B cell (primary cell): Measurements from ENCODE around the gene TOX2. TPM values are rescaled to one million over a fixed set of nuclear protein-coding genes. Genes with fewer than 3 reads are reported as not detected.

Experiments used
- ATAC-seq: fragments of 200-7000 bp; cut with Tn5 transposase; one replicate; pipeline ENCODE4 v1.10.0; 2021; ENCODE audit warnings: low read depth, mild to moderate bottlenecking, moderate number of reproducible peaks, moderate library complexity
- CTCF ChIA-PET: fragments of 350-600 bp; sonication (Branson Sonifier 250); formaldehyde crosslinking; loops from one replicate; lab custom pipeline; 2021; ENCODE audit warnings: antibody characterized with exemption, inconsistent platforms; lab: Charles Lee
- POLR2A ChIA-PET: fragments of 350-600 bp; sonication (Branson Sonifier 250); formaldehyde crosslinking; loops from one replicate; lab custom pipeline; 2021; ENCODE audit warnings: antibody characterized with exemption; lab: Charles Lee
- DNase-seq: peaks from one replicate; pipeline ENCODE4 v3.0.0; 2013
- H2AFZ ChIP-seq: 2 replicates; pipeline ENCODE4 v1.6.1; 2012; ENCODE audit warnings: mild to moderate bottlenecking, low read depth, low read length; ENCODE audit not compliant: insufficient read depth, poor library complexity, severe bottlenecking
- H3K27ac ChIP-seq, 2 donors: 1 replicate in 1 of 2; 2 replicates in 1 of 2; pipeline ENCODE4 v1.5.1; 2012 to 2013; ENCODE audit warnings: low read length in 2 of 2, mild to moderate bottlenecking in 2 of 2, moderate library complexity in 1 of 2
- H3K27me3 ChIP-seq, 4 experiments: fragments of 200-600 bp in 1 of 4; sonication (generic) in 1 of 4; replicated peaks in 1 of 4; 1 replicate in 2 of 4; 2 replicates in 2 of 4; pipeline versions ENCODE4 v1.6.1 to v1.7.0; 2013 to 2016; ENCODE audit warnings: low read length in 3 of 4, mild to moderate bottlenecking in 2 of 4, mixed read lengths in 1 of 4, moderate library complexity in 1 of 4; ENCODE audit not compliant: insufficient read depth in 4 of 4, control insufficient read depth in 3 of 4; ENCODE audit errors: control extremely low read depth in 1 of 4
- H3K36me3 ChIP-seq, 2 experiments: replicated peaks in 1 of 2; 1 replicate in 1 of 2; 2 replicates in 1 of 2; pipeline versions ENCODE4 v1.6.1 to v1.7.1; 2013; ENCODE audit warnings: low read length in 1 of 2; ENCODE audit not compliant: insufficient read depth in 2 of 2, control insufficient read depth in 1 of 2; ENCODE audit errors: control extremely low read depth in 1 of 2, extremely low read depth in 1 of 2
- H3K4me1 ChIP-seq, 2 donors: fragments of 200-600 bp in 1 of 2; sonication (generic) in 1 of 2; 1 replicate in 1 of 2; 2 replicates in 1 of 2; pipeline versions ENCODE4 v1.5.1 to v1.6.1; 2013 to 2017; ENCODE audit warnings: low read length in 2 of 2; ENCODE audit not compliant: control insufficient read depth in 2 of 2, insufficient read depth in 2 of 2
- H3K4me2 ChIP-seq: replicated peaks from 2 replicates; pipeline ENCODE3; 2012; ENCODE audit warnings: mild to moderate bottlenecking, low read depth, low read length; ENCODE audit not compliant: poor library complexity, severe bottlenecking
- H3K4me3 ChIP-seq, 5 experiments: fragments of 200-600 bp in 1 of 5; sonication (generic) in 1 of 5; 1 replicate in 3 of 5; 2 replicates in 2 of 5; pipeline versions ENCODE4 v1.5.1 to v1.7.0; 2011 to 2016; ENCODE audit warnings: low read length in 4 of 5, mild to moderate bottlenecking in 4 of 5, low read depth in 2 of 5, control low read depth in 1 of 5, moderate library complexity in 1 of 5; ENCODE audit not compliant: insufficient read depth in 1 of 5; ENCODE audit errors: control extremely low read depth in 1 of 5, extremely low read depth in 1 of 5
- H3K79me2 ChIP-seq: fragments of 200-600 bp; sonication (generic); one replicate; pipeline ENCODE4 v1.6.0; 2016; ENCODE audit warnings: low read length; ENCODE audit not compliant: control insufficient read depth, insufficient read depth
- H3K9ac ChIP-seq: fragments of 200-600 bp; sonication (generic); 2 replicates; pipeline ENCODE4 v1.6.1; 2017; ENCODE audit warnings: mild to moderate bottlenecking, low read length, moderate library complexity
- H3K9me3 ChIP-seq, 3 donors: one replicate each; pipeline versions ENCODE4 v1.6.1 to v1.7.1; 2013; ENCODE audit warnings: low read length in 2 of 3; ENCODE audit not compliant: control insufficient read depth in 2 of 3, insufficient read depth in 1 of 3; ENCODE audit errors: control extremely low read depth in 1 of 3
- H4K20me1 ChIP-seq: 2 replicates; pipeline ENCODE4 v1.6.0; 2012; ENCODE audit warnings: mild to moderate bottlenecking, low read length; ENCODE audit not compliant: insufficient read depth, control insufficient read depth, poor library complexity, severe bottlenecking
- H3K27ac Mint-ChIP-seq: one replicate; pipeline ENCODE4 v1.8.0; 2021; ENCODE audit warnings: mixed read lengths
- H3K27me3 Mint-ChIP-seq: one replicate; pipeline ENCODE4 v1.8.0; 2021; ENCODE audit warnings: mixed read lengths
- H3K4me1 Mint-ChIP-seq: one replicate; pipeline ENCODE4 v1.8.0; 2021; ENCODE audit warnings: mixed read lengths
- H3K4me3 Mint-ChIP-seq: one replicate; pipeline ENCODE4 v1.8.0; 2021; ENCODE audit warnings: mixed read lengths
- H3K9me3 Mint-ChIP-seq: one replicate; pipeline ENCODE4 v1.8.0; 2022; ENCODE audit warnings: mixed read lengths; ENCODE audit not compliant: insufficient read depth
- EZH2 ChIP-seq: IDR thresholded peaks from 2 replicates; pipeline ENCODE4 v1.6.1; 2012; ENCODE audit warnings: borderline replicate concordance, low read depth, mild to moderate bottlenecking, moderate library complexity, low read length; ENCODE audit not compliant: insufficient read depth, poor library complexity, severe bottlenecking
- WGBS: methylation state at CpG from one replicate; pipeline ENCODE4 v1.1.5; 2013; ENCODE audit warnings: missing lambda C conversion rate; ENCODE audit not compliant: insufficient coverage; 5-methylcytosine and 5-hydroxymethylcytosine counted together
- intact Hi-C: fragments of 100-400 bp; cut with micrococcal nuclease; formaldehyde crosslinking; loops from one replicate; pipeline ENCODE4 v1.10.0; 2022
- polyA plus RNA-seq: library from polyadenylated mRNA; depleted of rRNA; stranded (reverse); fragments of >200 nt; gene quantifications from 2 replicates; pipeline ENCODE4 v1.2.3, GENCODE V29; 2012
- total RNA-seq, 2 donors: library from RNA; stranded (reverse); fragments of 120-200 nt in 1 of 2; gene quantifications; 1 replicate in 1 of 2; 2 replicates in 1 of 2; pipeline versions ENCODE4 v1.2.3 to v1.2.4, GENCODE V29; 2013 to 2022
- TF ChIP-seq, protein P1 (sequence below): fragments of 200-600 bp; IDR thresholded peaks from one replicate; pipeline ENCODE4 v1.8.0; 2022; ENCODE audit warnings: antibody characterized with exemption, mild to moderate bottlenecking

Gene TOX2
- total and polyA plus RNA-seq, 2 donors (not counting 1 experiment from before 2014, with no cell fraction given), result 1.2 to 4.1 TPM

DNA sequence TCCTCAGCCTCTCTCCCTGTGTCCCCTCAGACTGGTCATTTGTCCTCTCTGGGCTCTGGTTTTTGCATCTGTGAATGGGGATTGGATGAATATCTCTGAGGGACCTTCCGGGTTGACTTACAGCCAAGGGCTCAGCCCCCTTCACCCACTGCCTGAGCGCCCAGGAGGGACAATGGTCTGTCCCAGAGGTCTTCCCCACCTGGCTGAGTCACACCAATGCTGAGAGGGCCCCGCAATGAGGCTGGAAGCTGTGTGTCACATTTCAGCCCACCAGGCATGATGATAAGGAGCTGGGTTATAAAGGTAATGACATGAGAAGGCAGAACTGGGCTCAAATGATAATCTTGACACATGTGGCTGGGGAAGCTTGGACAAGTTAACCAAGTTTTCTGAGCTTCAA lies 70.5 kb downstream of the TOX2 start:
- Mint-ChIP-seq H3K27ac (no peak overlapping the region), H3K4me3 (no peak overlapping the region), H3K9me3 (peaks cover 2% of the 10 kb centered on the region), H3K27me3 (no peaks in the 10 kb centered on the region), H3K4me1 (no peaks in the 10 kb centered on the region)
- no peak for DNase-seq
- H4K20me1 ChIP-seq, result no peaks in the 10 kb centered on the region
- no peaks in the 10 kb centered on the region for H3K4me1 ChIP-seq
- H3K9ac ChIP-seq, result no peak overlapping the region
- H2AFZ ChIP-seq, result no peak overlapping the region
- no peaks in the 10 kb centered on the region for H3K27me3 ChIP-seq
- H3K4me2 ChIP-seq, result no peak overlapping the region
- WGBS, result 82% methylated on average over 2 of the region's 3 CpGs
- no peak overlapping the region for H3K27ac ChIP-seq
- H3K79me2 ChIP-seq, result no peaks in the 10 kb centered on the region
- intact Hi-C loops, result loop anchor here (1.0 kb wide), 1 partner anchor 27 kb away; no protein-coding TSS in a partner anchor
- no peak overlapping the region for H3K4me3 ChIP-seq
- H3K9me3 ChIP-seq, result no peaks in the 10 kb centered on the region
- H3K36me3 ChIP-seq, result no peaks in the 10 kb centered on the region
- POLR2A ChIA-PET, result no interaction called here
- no peak for TF ChIP-seq EZH2
- TF ChIP-seq, protein P1, sequence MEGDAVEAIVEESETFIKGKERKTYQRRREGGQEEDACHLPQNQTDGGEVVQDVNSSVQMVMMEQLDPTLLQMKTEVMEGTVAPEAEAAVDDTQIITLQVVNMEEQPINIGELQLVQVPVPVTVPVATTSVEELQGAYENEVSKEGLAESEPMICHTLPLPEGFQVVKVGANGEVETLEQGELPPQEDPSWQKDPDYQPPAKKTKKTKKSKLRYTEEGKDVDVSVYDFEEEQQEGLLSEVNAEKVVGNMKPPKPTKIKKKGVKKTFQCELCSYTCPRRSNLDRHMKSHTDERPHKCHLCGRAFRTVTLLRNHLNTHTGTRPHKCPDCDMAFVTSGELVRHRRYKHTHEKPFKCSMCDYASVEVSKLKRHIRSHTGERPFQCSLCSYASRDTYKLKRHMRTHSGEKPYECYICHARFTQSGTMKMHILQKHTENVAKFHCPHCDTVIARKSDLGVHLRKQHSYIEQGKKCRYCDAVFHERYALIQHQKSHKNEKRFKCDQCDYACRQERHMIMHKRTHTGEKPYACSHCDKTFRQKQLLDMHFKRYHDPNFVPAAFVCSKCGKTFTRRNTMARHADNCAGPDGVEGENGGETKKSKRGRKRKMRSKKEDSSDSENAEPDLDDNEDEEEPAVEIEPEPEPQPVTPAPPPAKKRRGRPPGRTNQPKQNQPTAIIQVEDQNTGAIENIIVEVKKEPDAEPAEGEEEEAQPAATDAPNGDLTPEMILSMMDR, result no peak
- CTCF ChIA-PET, result no interaction called here
- no peak for ATAC-seq

DNA sequence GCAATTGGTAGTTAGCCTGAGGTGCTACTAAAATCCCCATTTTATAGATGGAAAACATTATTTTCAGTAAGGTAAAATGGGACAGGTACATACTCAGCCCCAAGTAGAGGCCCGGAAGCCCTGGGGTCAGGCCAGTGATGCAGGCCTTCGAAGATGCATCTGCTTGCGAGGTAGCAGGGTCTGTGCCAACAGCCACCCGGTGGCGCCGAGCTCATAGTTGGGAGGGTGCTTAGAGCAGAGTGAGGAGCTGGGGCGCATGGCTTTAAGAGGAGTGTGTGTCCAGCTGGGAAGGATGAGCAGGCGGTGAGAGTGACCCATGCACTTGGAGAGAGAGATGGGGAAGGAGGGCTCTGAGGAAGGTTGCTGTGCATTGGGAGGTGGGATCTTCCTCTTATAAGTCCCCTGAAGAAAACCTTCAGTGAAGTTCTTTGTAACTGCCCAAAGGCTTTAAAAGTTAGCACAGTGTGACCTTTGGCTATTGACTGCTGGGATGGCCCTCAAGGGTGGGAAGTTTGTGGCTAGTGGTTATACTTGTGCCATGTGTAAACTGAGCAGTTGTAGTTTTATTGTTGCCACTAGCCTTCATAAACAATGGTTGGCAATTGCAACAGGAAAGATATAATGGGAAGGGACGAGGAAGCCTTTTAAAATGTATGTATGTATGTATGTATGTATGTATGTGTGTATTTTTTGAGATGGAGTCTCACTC lies 71.1 kb downstream of the TOX2 start:
- Histone ChIP-seq H4K20me1 (no peaks in the 10 kb centered on the region), H3K4me3 (no peak overlapping the region), H3K79me2 (no peaks in the 10 kb centered on the region), H3K36me3 (no peaks in the 10 kb centered on the region), H2AFZ (no peak overlapping the region), H3K27me3 (no peaks in the 10 kb centered on the region), H3K4me2 (no peak overlapping the region), H3K27ac (no peak overlapping the region), H3K9ac (no peak overlapping the region), H3K9me3 (no peaks in the 10 kb centered on the region), H3K4me1 (no peaks in the 10 kb centered on the region)
- intact Hi-C loops, result loop anchor here (1.0 kb wide), 1 partner anchor 27 kb away; no protein-coding TSS in a partner anchor
- TF ChIP-seq, protein P1, result no peak
- TF ChIP-seq EZH2, result no peak
- no peak overlapping the region for H3K4me3 Mint-ChIP-seq
- no peaks in the 10 kb centered on the region for H3K27me3 Mint-ChIP-seq
- POLR2A ChIA-PET, result no interaction called here
- peaks cover 2% of the 10 kb centered on the region for H3K9me3 Mint-ChIP-seq
- H3K4me1 Mint-ChIP-seq, result no peaks in the 10 kb centered on the region
- DNase-seq, result no peak
- no peak overlapping the region for H3K27ac Mint-ChIP-seq
- CTCF ChIA-PET, result no interaction called here
- ATAC-seq, result no peak
- 96% methylated on average over 8 of the region's 9 CpGs for WGBS
